A549 (cell line): Measurements from ENCODE around the gene CDC42SE2. TPM values are rescaled to one million over a fixed set of nuclear protein-coding genes. Genes with fewer than 3 reads are reported as not detected.

ENCODE experiments used
- ATAC-seq, 2 experiments: fragments of 200-7000 bp in 1 of 2; fragments of >200 bp in 1 of 2; cut with Nextera tagmentation in 1 of 2; cut with Tn5 transposase in 1 of 2; 3 replicates each; pipeline versions ENCODE4 v1.8.0 to v1.9.1; 2018 to 2020; ENCODE audit warnings: mild to moderate bottlenecking in 1 of 2, moderate library complexity in 1 of 2
- CTCF ChIA-PET: fragments of 300-600 bp; sonication (Branson Sonifier 250); formaldehyde crosslinking; extraction: SDS; loops from one replicate; lab custom pipeline; 2021; ENCODE audit warnings: antibody characterized with exemption, inconsistent platforms; lab: Yijun Ruan, JAX
- POLR2A ChIA-PET: fragments of 350-600 bp; formaldehyde crosslinking; extraction: SDS; loops from one replicate; lab custom pipeline; 2021; ENCODE audit warnings: antibody characterized with exemption, inconsistent platforms; lab: Yijun Ruan, JAX
- DNase-seq, 2 experiments: peaks; one replicate each; pipeline versions ENCODE4 v3.0.0 to v3.0.0-alpha.2; 2011 to 2016; ENCODE audit warnings: low read depth in 1 of 2, low spot score in 1 of 2
- FAIRE-seq: peaks from 2 replicates; lab custom pipeline; 2011; peaks lifted over from hg19 to GRCh38; lab: Jason Lieb, UNC
- H3K27ac ChIP-seq, 2 experiments: fragments of >200 bp; sonication (Bioruptor Twin); formaldehyde crosslinking; 3 replicates each; pipeline ENCODE4 v1.5.1; 2016 to 2017
- H3K4me1 ChIP-seq: fragments of >200 bp; sonication (Bioruptor Twin); formaldehyde crosslinking; 3 replicates; pipeline ENCODE4 v1.6.1; 2016
- H3K4me2 ChIP-seq: fragments of >200 bp; sonication (Bioruptor Twin); formaldehyde crosslinking; 3 replicates; pipeline ENCODE4 v1.6.1; 2016
- H3K4me3 ChIP-seq: fragments of >200 bp; sonication (Bioruptor Twin); formaldehyde crosslinking; 3 replicates; pipeline ENCODE4 v1.5.1; 2016
- H3K9me3 ChIP-seq: fragments of >200 bp; sonication (Bioruptor Twin); formaldehyde crosslinking; 3 replicates; pipeline ENCODE4 v1.6.1; 2016
- BCL3 ChIP-seq: fragments of >200 bp; sonication (Bioruptor Twin); formaldehyde crosslinking; IDR thresholded peaks from 3 replicates; pipeline ENCODE4 v1.6.1; 2016
- CEBPB ChIP-seq, 2 experiments: fragments of >200 bp in 1 of 2; sonication (Bioruptor Twin) in 1 of 2; formaldehyde crosslinking in 1 of 2; IDR thresholded peaks; 2 replicates each; pipeline ENCODE4 v1.6.1; 2012 to 2016
- CHD2 ChIP-seq: fragments of 150-350 bp; IDR thresholded peaks from 2 replicates; pipeline ENCODE4 v1.6.1; 2014; ENCODE audit warnings: low read length; ENCODE audit not compliant: partially characterized antibody
- CTCF ChIP-seq: fragments of >200 bp; sonication (Bioruptor Twin); formaldehyde crosslinking; IDR thresholded peaks from 3 replicates; pipeline ENCODE4 v1.5.1; 2016
- FOSB ChIP-seq: fragments of 250-450 bp; sonication (Bioruptor Pico); IDR thresholded peaks from 2 replicates; pipeline ENCODE4 v1.5.0; 2020; ENCODE audit warnings: mild to moderate bottlenecking, moderate library complexity
- FOSL2 ChIP-seq, 2 experiments: fragments of 450-650 bp in 1 of 2; fragments of >200 bp in 1 of 2; sonication (Bioruptor Twin) in 1 of 2; formaldehyde crosslinking; IDR thresholded peaks; 2 replicates each; pipeline versions ENCODE4 v1.5.0 to v1.6.1; 2016 to 2020; ENCODE audit warnings: mild to moderate bottlenecking in 1 of 2, moderate library complexity in 1 of 2
- HDAC2 ChIP-seq: fragments of 200-600 bp; sonication (generic); IDR thresholded peaks from 2 replicates; pipeline ENCODE4 v1.6.1; 2016
- HOXA7 ChIP-seq: fragments of 250-450 bp; sonication (Bioruptor Pico); IDR thresholded peaks from 2 replicates; pipeline ENCODE4 v1.5.0; 2020; ENCODE audit warnings: mild to moderate bottlenecking, moderate library complexity
- HOXB5 ChIP-seq: fragments of 250-450 bp; sonication (Bioruptor Pico); IDR thresholded peaks from 2 replicates; pipeline ENCODE4 v1.5.0; 2020; ENCODE audit warnings: mild to moderate bottlenecking, moderate library complexity
- JUNB ChIP-seq: fragments of >200 bp; sonication (Bioruptor Twin); formaldehyde crosslinking; IDR thresholded peaks from 2 replicates; pipeline ENCODE4 v1.6.1; 2016
- KDM5A ChIP-seq: fragments of 200-600 bp; sonication (generic); IDR thresholded peaks from 2 replicates; pipeline ENCODE4 v1.6.1; 2016; ENCODE audit warnings: antibody characterized with exemption, mild to moderate bottlenecking
- MAZ ChIP-seq: fragments of 150-350 bp; IDR thresholded peaks from 2 replicates; pipeline ENCODE4 v1.6.1; 2014; ENCODE audit warnings: antibody characterized with exemption, low read depth, low read length, borderline replicate concordance
- NFE2L2 ChIP-seq: fragments of 150-350 bp; conservative IDR thresholded peaks from 2 replicates; pipeline ENCODE4 v1.6.1; 2014; ENCODE audit warnings: low read length
- NR3C1 ChIP-seq: fragments of >200 bp; sonication (Bioruptor Twin); formaldehyde crosslinking; IDR thresholded peaks from 3 replicates; pipeline ENCODE4 v1.6.1; 2017
- POLR2A ChIP-seq: IDR thresholded peaks from 2 replicates; pipeline ENCODE4 v1.6.1; 2012; ENCODE audit warnings: mild to moderate bottlenecking, low read length
- RAD21 ChIP-seq, 2 experiments: fragments of >200 bp in 1 of 2; sonication (Bioruptor Twin) in 1 of 2; formaldehyde crosslinking in 1 of 2; IDR thresholded peaks in 1 of 2; conservative IDR thresholded peaks in 1 of 2; 2 replicates in 1 of 2; 3 replicates in 1 of 2; pipeline ENCODE4 v1.6.1; 2012 to 2018; ENCODE audit warnings: inconsistent platforms in 1 of 2
- RARB ChIP-seq: fragments of 250-450 bp; sonication (Bioruptor Pico); IDR thresholded peaks from 2 replicates; pipeline ENCODE4 v1.8.0; 2021; ENCODE audit warnings: mild to moderate bottlenecking, moderate library complexity
- RFX5 ChIP-seq: fragments of 450-650 bp; IDR thresholded peaks from 2 replicates; pipeline ENCODE4 v1.7.1; 2014; ENCODE audit warnings: antibody characterized with exemption, mild to moderate bottlenecking, moderate library complexity
- SREBF2 ChIP-seq: fragments of 450-650 bp; IDR thresholded peaks from 2 replicates; pipeline ENCODE4 v1.6.1; 2014; ENCODE audit warnings: mild to moderate bottlenecking, moderate library complexity
- TP53 ChIP-seq: fragments of 250-450 bp; sonication (Bioruptor Pico); IDR thresholded peaks from 2 replicates; pipeline ENCODE4 v1.5.0; 2021; ENCODE audit warnings: mild to moderate bottlenecking, moderate library complexity
- ZSCAN20 ChIP-seq: fragments of 250-450 bp; sonication (Bioruptor Pico); IDR thresholded peaks from 2 replicates; pipeline ENCODE4 v1.8.0; 2022; ENCODE audit warnings: mild to moderate bottlenecking, moderate library complexity
- WGBS: methylation state at CpG from one replicate; pipeline ENCODE4 v1.1.6; 2017; ENCODE audit errors: missing lambda C conversion rate; 5-methylcytosine and 5-hydroxymethylcytosine counted together
- polyA plus RNA-seq, 4 experiments: library from polyadenylated mRNA; depleted of rRNA in 3 of 4; stranded (reverse); fragments of >200 nt; fragmentation: RNase III in 1 of 4; extraction: RNeasy Plus Mini Kit Qiagen cat#74134 plus additional on column Dnase treatment in 1 of 4; gene quantifications; 2 replicates in 3 of 4; 3 replicates in 1 of 4; pipeline ENCODE4 v1.2.3, GENCODE V29; 2011 to 2017

The CDC42SE2 gene
- polyA plus RNA-seq, 2 of the 4 experiments (the other 2 are of a cell fraction) = 25.8 to 66.4 TPM

- peaks cover 20% of the 10 kb centered on the region for H3K4me1 ChIP-seq
- CTCF ChIA-PET = interaction anchor here (1.1 to 2.0 kb wide), 4 partner anchors 9 to 161 kb away, joined by 3 to 6 read pairs (median 4); no protein-coding TSS in a partner anchor
- no peak for FAIRE-seq
- H3K9me3 ChIP-seq = no peaks in the 10 kb centered on the region
- no peak overlapping the region; the same call in 2 of the 3 replicates for H3K4me2 ChIP-seq
- no peak for ATAC-seq
- no peak overlapping the region for H3K4me3 ChIP-seq
- POLR2A ChIA-PET = interaction anchor here (0.7 kb wide), 1 partner anchor 8 kb away, joined by 3 read pairs; no protein-coding TSS in a partner anchor
- DNase-seq = no peak
- WGBS = 88% methylated on average over 10 of the region's 10 CpGs
- no peak overlapping the region for H3K27ac ChIP-seq
- TF ChIP-seq NFE2L2 = no peak
- no peak for TF ChIP-seq POLR2A
- no peak for TF ChIP-seq RAD21 (conservative IDR thresholded peaks at IDR 0.05 in 1 of 2, IDR thresholded peaks at IDR 0.05 in 1 of 2)
- TF ChIP-seq CEBPB (IDR thresholded peaks at IDR 0.05) = no peak
- TF ChIP-seq HOXA7 (CRISPR knock-in tag) = no peak
- no peak for TF ChIP-seq CHD2
- no peak for TF ChIP-seq NR3C1
- TF ChIP-seq ZSCAN20 (CRISPR knock-in tag) = no peak
- TF ChIP-seq FOSB (CRISPR knock-in tag) = no peak
- no peak for TF ChIP-seq BCL3
- TF ChIP-seq HOXB5 (CRISPR knock-in tag) = no peak
- TF ChIP-seq RFX5 = no peak
- TF ChIP-seq TP53 (CRISPR knock-in tag) = no peak
Observed at GRCh38 chr5:131221008-131221703, 42.7 kb upstream of the CDC42SE2 start.

GRCh38 chr5:131221888-131222287 lies 42.0 kb upstream of the CDC42SE2 start:
- CTCF ChIA-PET = interaction anchor here (0.6 to 2.0 kb wide), 4 partner anchors 9 to 161 kb away, joined by 3 to 6 read pairs (median 4); no protein-coding TSS in a partner anchor
- peak overlapping the region; percentile 56 for H3K4me2 ChIP-seq
- peak overlapping the region; percentile 36 to 49; a peak in 2 of 6 replicates for H3K27ac ChIP-seq
- no peak overlapping the region for H3K4me3 ChIP-seq
- TF ChIP-seq RARB (CRISPR knock-in tag) = no peak
- TF ChIP-seq JUNB = 0 out of 2 replicates have a peak, but pooled peaks have one; percentile 25
- no peak for TF ChIP-seq CTCF
- no peak for TF ChIP-seq FOSB (CRISPR knock-in tag)
- TF ChIP-seq KDM5A = no peak
- TF ChIP-seq MAZ = no peak
- TF ChIP-seq NFE2L2 = no peak
- TF ChIP-seq FOSL2 (IDR thresholded peaks at IDR 0.05) = 0 out of 2 replicates have a peak, but pooled peaks have one; percentile 26
- peak; percentile 44 for TF ChIP-seq FOSL2 (CRISPR knock-in tag; IDR thresholded peaks at IDR 0.05)
- TF ChIP-seq TP53 (CRISPR knock-in tag) = no peak
- no peak for TF ChIP-seq HDAC2
- TF ChIP-seq SREBF2 = no peak
- TF ChIP-seq NR3C1 = no peak
- FAIRE-seq (no peak), ATAC-seq (no peak), DNase-seq (no peak)
- peaks cover 20% of the 10 kb centered on the region for H3K4me1 ChIP-seq
- H3K9me3 ChIP-seq = no peaks in the 10 kb centered on the region
- POLR2A ChIA-PET = interaction anchor here (0.7 kb wide), 1 partner anchor 9 kb away, joined by 3 read pairs; no protein-coding TSS in a partner anchor
